NCI-H1417 treated with DMSO at 0.1 percent for 48 hours (cell line): ENCODE measurements around the gene SH2D4B.
"Not testable (repeated sequence)": the region's sequence is repeated elsewhere in the genome, so short reads cannot be mapped to it uniquely, and the experiment has no call there.

ENCODE experiments used
- DNase-seq: peaks from one replicate; lab custom pipeline; 2025; lab: John Stamatoyannopoulos, UW

Gene SH2D4B

DNA sequence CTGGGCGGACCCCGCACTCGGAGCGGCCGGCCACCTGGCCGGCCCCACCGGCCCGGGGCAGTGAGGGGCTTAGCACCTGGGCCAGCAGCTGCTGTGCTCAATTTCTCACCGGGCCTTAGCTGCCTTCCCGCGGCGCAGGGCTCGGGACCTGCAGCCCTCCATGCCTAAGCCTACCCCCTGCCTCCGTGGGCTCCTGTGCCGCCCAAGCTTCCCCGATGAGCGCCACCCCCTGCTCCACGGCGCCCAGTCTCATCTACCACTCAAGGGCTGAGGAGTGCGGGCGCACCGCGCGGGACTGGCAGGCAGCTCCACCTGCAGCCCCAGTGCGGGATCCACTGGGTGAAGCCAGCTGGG lies 5.6 kb downstream of the SH2D4B start:
- DNase-seq, result not testable (repeated sequence)

- no peak for DNase-seq
Measured at GRCh38 chr10:80544316-80544953, 6.7 kb downstream of the SH2D4B start.

DNA sequence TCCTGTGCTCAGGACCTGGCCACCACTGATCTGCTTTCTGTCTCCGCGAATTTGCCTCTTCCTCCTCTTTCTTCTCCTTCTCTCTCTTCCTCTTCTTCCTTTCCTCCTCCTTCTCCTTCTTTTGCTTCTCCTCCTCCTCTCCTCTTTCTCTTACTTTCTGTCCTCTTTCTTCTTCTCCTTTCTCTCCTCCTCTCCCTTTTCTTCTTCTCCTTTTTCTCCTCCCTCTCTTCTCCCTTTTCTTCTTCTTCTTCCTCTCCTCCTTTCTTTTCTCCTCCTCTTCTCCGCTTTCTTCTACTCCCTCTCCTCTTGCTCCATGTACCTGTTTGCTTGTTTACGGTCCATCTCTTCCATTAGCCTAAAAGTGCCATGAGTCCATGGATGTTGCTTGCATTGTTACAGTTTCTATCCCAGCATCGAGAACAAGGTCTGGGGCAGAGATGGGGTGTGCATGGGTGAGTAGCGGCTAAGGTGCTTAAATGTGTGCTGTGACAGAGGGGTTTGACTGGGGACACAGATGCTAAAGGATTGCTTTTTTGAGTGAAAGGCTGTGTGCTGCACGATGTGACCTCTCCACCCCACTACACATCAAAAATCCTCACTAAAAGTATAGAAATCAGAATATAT lies 7.7 kb downstream of the SH2D4B start:
- no peak for DNase-seq

GRCh38 chr10:80552151-80552646 lies 14.5 kb downstream of the SH2D4B start:
- no peak for DNase-seq

DNA sequence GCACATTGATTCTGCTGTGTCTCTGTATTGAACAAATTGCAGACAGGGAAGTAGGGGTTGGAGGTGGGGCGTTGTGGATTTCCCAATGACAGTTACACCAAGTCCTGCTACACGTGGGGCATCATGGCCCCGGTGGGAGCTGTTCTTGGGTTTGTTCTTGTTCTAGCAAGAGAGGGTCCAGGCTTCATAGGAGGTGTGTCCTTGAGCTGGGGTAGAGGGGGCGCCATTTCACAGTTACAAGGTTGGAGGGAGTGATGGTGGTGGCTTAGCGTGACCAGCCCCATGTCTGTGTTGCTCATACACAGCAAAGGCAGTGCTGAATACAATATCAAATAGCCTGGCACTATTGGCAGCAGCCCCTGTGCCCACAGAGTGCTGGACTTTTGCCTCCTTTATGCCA lies 15.7 kb downstream of the SH2D4B start:
- DNase-seq, result no peak

DNA sequence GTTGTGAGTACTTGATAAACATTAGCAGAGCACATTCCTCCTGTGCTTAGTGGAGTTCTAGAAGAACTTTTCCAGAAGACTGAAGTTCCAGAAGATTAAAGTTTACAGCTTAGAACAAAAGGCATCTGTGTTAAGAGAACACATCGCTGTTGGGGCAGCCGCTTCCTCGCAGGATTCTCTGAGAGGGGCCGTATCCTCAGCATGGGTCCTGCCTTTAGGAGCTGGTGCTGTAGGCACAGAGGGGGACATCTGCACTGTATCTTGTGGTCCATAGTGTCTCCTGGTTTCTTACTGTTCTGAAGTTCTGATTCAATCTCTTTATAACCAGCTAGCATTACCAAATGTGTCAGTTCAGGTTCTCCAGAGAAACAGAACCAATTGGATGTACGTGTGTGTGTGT lies 16.3 kb downstream of the SH2D4B start:
- no peak for DNase-seq

DNA sequence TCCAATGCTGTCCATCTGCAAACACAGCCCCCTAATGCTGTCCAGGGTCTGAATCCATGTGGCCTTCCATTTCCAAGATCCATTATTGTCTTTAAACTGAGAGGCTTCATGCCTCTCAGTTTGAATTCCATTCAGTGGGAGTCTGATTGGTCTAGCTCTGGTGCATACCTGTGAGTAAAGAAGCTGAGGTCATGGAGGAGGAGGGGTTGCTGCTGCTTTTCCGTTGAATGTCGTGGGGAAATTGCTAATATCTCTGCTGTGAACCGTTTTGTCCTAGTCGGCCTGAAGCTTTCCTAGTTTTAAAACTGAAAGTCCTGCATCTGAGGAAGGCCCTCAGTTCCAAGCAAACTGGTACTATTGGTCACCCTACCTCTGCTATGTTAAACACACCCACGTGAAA lies 17.7 kb downstream of the SH2D4B start:
- no peak for DNase-seq

DNA sequence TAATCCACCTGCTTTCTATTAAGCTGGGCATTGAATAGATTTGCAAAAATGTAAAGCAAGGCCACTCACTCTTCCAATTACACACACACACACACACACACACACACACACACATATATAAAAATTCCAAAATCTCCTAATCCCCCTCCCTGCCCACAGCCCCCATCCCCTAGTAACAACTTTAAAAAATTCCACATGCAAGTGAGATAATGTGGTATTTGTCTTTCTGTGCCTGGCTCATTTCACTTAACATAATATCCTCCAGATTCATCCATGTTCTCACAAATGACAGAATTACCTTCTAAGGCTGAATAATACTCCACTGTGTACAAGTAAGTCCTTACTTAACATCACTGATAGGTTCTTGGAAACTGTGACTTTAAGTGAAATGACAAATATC lies 24.2 kb downstream of the SH2D4B start:
- DNase-seq, result no peak

- DNase-seq, result no peak
Measured at GRCh38 chr10:80567292-80567691, 29.6 kb downstream of the SH2D4B start.

DNA sequence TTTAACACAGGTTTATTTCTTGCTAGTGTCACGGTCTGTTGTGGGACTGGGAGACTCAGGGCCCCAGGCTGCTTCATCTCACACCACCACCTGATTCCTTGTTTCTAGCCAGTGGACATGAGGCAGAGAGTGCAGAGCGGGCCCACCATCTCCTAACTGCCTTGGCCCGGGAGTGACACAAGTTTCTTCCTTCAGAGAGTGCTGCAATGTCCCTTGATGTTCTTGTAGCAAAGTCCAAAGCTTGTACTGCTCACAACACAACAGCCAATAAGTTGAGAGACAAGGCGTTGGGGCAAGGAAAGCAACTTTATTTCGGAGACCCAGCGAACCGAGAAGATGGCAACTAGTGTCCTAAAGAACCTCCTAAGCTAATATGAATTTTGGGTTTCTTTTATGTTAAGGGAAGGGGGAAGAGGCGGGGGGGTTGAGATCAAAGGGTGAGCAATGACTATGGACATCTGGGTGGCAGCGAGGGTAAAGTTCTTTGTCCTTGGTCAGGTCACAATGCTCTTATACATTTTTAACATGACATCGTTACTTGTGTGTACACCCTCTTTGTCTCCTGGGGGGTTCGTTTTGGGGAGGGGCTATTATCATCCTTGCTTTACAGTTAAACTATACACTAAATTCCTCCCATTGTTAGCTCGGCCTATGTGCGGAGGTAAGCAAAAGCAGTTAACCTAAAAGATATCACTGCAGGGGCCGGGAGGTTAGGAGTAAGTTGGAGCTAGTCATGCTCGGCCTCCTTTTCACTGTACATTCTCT lies 31.6 kb downstream of the SH2D4B start:
- no peak for DNase-seq

DNA sequence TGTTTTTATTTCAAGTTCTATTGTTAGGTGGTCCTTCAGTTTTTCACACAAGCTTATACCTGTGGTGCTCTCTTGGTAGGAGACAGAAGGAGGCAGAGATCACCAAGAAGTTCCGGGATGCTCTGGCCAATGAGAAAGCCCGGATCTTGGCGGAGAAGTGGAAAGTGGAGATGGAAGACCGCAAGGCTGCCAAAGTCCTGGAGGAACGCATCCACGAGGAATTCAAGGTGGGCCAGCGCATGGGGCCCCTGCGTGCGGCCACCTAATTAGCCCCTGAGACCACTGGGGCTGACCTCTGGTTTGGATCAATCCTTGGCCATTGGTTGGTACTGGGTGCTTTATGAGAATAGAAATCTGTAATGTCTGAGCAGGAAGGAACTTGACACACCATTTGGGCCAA lies 33.6 kb downstream of the SH2D4B start:
- DNase-seq, result no peak

GRCh38 chr10:80579181-80579763 lies 41.6 kb downstream of the SH2D4B start:
- no peak for DNase-seq

- DNase-seq, result no peak
Measured at GRCh38 chr10:80579849-80580637, 42.3 kb downstream of the SH2D4B start.

DNA sequence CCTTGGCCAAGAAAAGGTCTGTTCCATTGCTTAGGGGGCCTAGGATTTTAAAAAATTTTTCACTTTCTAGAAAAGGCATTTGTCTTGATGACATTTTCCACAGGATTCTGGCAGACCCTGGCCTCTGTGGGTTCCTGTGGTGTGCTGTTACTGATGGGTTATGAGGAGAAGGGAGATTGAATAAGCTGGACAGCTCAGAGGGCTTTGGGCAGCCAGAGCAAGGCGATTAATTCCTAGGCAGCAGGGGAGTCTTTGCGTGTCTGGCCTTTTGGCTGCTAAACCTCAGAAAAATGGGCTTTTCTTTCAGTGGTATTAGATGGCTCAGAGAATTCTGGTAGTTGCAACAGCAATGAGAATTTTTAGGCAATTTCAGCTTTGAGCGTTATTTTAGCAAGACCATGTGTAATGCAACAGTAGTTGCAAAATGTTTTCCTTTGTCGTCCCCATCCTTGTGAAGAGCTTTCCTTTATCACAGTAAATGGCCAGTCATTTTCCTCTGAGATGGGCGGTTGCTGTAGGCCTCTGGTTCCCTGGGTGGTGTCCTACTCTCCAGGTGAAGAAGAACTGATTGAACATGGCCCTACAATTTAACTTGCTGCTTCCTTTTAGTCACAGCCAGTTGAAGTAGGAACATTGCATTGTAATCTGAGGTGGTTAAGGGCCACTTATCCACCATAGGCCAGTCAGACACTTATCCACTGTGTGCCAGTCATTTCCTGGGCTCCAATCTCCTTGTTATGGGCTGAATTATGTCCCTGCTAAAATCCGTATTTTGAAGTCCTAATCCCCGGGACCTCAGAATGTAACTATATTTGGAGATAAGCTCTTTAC lies 43.2 kb downstream of the SH2D4B start:
- no peak for DNase-seq

DNA sequence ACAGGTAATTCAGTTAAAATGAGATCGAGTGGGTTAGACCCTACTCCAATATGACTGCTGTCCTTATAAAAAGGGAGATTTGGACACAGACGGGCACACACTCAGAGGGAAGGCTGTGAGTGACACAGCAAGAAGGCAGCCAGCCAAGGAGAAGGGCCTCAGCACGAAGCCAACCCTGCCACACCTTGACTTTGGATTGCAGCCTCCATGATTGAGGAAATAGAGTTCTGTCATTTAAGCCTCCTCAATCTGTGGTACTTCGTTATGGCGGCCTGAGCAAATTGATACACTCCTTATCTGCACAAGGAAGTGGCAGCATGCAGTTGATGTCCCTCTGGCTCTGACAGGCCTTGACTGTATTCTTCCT lies 43.8 kb downstream of the SH2D4B start:
- DNase-seq, result no peak

- DNase-seq, result no peak
Measured at GRCh38 chr10:80582286-80582960, 44.7 kb downstream of the SH2D4B start.

DNA sequence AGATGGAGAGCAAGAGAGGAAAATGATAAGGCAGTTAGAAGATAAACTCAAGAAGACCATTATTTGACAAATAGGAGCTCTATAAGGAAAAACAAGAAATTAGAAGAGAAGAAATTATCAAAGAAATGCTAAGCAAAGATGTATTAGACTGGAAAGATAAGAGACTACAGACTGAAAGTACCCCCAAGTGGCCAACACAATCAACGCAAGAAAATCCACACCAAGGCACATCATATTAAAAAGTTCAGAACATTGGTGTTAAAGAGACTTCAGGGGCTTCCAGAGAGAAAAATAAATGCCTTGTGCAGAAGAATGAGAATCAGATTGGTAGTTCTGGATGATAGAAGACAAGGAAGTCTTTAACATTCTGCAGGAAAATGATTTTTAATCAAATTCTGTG lies 46.0 kb downstream of the SH2D4B start:
- DNase-seq, result no peak

DNA sequence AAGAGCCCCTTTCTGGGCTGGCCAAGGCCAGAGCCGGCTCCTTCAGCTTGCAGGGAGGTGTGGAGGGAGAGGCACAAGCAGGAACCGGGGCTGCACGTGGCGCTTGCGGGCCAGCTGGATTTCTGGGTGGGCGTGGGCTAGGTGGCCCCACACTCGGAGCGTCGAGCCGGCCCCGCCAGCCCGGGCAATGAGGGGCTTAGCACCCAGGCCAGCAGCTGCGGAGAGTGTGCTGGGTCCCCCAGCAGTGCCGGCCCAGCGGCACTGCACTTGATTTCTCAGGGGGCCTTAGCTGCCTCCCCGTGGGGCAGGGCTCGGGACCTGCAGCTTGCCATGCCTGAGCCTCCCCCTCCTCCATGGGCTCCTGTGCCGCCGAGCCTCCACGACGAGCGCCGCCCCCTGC lies 48.1 kb downstream of the SH2D4B start:
- DNase-seq, result no peak

DNA sequence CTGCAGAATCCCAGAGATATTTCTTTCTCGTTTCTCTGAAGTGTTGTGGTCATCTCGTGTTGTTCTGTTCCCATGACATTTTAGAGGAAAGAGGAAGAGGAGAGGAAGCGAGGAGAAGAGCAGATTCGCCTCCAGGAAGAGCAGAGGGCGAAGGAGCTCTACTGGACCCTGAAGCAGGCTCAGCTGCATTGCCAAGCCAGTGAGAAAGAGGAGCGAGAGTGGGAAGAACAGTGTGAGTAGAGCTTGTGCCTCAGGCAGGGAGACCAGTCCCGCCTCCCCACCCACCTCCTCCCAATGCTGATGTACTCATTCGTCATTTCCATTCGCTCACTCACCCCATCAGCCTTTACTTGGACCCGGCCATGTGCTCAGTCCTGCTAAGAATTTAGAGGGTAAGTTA lies 50.8 kb downstream of the SH2D4B start:
- DNase-seq, result no peak

- DNase-seq, result no peak
Measured at GRCh38 chr10:80589726-80590373, 52.1 kb downstream of the SH2D4B start.
